ENCODE measurements around the gene SHANK1.
"Not testable (repeated sequence)": the region's sequence is repeated elsewhere in the genome, so short reads cannot be mapped to it uniquely, and the experiment has no call there.

SHANK1 gene

GRCh38 chr19:50629801-50630200, 89.8 kb downstream of the SHANK1 start:
- no peak for DNase-seq (ENCODE audit: low read depth)
- TF ChIP-seq CTCF (IDR thresholded peaks at IDR 0.05; ENCODE audit: low read depth, low read length, missing control alignments), result no peak
- no peak overlapping the region for H3K4me3 ChIP-seq (ENCODE audit: low read depth, low read length)

DNA sequence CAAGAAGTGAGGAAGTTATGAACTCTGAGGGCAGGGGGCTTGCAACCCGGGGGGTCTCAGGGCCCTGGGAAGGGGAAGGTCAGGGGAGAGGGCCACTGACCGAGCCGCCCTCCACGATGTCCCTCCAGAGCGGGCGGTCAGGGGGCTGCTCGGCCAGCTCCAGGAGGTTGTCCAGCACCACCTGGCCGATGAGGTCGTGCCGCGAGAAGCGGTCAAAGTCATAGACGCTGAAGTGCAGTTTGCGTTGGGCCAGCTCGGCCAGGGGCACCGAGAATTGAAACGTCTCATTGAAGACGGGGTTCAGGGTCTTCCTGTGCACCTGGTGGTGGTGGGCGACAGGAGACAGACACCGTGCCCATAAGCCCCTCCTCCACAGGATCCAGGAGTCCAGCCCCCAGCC, 90.4 kb downstream of the SHANK1 start:
- DNase-seq (ENCODE audit: low read depth), result no peak
- no peak overlapping the region for H3K4me3 ChIP-seq (ENCODE audit: low read depth, low read length)

GRCh38 chr19:50628551-50628950, 91.1 kb downstream of the SHANK1 start:
- DNase-seq (ENCODE audit: low read depth), result no peak
- H3K4me3 ChIP-seq (ENCODE audit: low read depth, low read length), result no peak overlapping the region
- no peak for TF ChIP-seq CTCF (IDR thresholded peaks at IDR 0.05; ENCODE audit: low read depth, low read length, missing control alignments)

More for the DNA sequence above, 90.4 kb downstream of the SHANK1 start:
- no peak for TF ChIP-seq CTCF (IDR thresholded peaks at IDR 0.05; ENCODE audit: low read depth, low read length, missing control alignments)

DNA sequence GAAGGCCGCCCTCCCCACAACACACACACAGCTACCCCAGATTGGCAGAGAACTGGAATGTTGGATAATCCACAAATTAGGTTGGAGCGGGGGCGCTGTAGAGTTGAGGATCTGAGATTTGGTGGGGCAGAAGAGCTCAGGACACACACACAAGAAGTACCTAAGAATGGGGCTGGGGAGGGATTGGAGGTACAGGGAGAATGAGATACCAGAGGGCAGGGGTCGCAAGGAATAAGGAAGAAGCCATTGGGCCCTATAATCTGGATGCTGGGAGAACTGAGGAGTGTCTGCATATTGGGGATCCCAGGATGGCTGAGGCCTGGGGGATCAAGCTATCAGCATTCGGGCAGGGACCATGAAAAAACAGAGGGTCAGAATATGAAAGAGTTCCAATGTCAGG, 91.5 kb downstream of the SHANK1 start:
- TF ChIP-seq CTCF (IDR thresholded peaks at IDR 0.05; ENCODE audit: low read depth, low read length, missing control alignments), result no peak

DNA sequence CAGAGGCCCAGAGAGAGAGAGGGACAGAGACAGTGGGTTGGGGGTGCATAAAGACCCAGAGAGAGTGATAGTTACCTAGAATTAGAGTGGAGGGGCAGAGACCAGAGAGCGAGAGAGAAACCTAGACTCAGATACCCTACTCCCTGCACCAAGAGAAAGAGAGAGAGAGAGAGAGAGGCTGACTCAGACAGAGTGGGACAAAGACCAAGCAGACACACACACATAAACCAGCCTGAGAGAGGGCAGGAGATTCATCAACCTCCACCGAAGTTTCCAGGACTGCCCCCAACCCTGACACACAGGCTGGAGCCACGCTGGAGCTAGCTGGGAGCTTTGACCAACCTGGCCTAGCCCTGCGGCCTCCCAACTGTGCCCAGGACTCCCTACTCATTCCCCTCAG, 92.8 kb downstream of the SHANK1 start:
- DNase-seq (ENCODE audit: low read depth), result no peak
- no peak for TF ChIP-seq CTCF (IDR thresholded peaks at IDR 0.05; ENCODE audit: low read depth, low read length, missing control alignments)
- no peak overlapping the region for H3K4me3 ChIP-seq (ENCODE audit: low read depth, low read length)

More for the DNA sequence above, 91.5 kb downstream of the SHANK1 start:
- DNase-seq (ENCODE audit: low read depth), result no peak
- no peak overlapping the region for H3K4me3 ChIP-seq (ENCODE audit: low read depth, low read length)

GRCh38 chr19:50626011-50626410, 93.6 kb downstream of the SHANK1 start:
- TF ChIP-seq CTCF (IDR thresholded peaks at IDR 0.05; ENCODE audit: low read depth, low read length, missing control alignments), result no peak
- no peak overlapping the region for H3K4me3 ChIP-seq (ENCODE audit: low read depth, low read length)
- DNase-seq (ENCODE audit: low read depth), result no peak

GRCh38 chr19:50624949-50625600, 94.5 kb downstream of the SHANK1 start:
- no peak for TF ChIP-seq CTCF (IDR thresholded peaks at IDR 0.05; ENCODE audit: low read depth, low read length, missing control alignments)
- no peak for DNase-seq (ENCODE audit: low read depth)
- H3K4me3 ChIP-seq (ENCODE audit: low read depth, low read length), result no peak overlapping the region

DNA sequence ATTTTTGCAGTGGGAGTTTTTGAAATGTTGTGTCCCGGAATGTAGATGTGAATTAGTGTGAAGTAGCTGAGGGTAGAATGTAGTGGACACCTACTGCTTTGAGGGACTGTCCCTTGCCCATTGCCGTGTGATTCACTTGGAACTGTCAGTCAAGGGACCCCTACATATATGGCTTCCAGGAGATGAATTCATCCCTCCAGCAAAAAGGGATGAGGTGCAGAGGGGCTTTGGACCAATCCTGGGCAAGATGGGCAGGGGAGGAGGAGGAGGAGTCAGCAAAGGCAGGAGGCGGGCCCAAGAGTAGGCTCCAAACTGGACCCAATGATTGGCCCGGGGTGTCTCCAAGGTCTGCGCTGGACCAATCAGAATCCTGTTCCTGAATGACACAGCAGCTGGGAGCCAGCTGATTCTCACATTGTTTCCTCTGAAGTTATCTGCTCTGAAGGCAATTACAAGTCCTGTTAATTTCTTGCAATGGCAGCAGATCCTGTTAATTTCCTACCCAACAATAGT, 99.2 kb downstream of the SHANK1 start:
- not testable (repeated sequence) for H3K4me3 ChIP-seq (ENCODE audit: low read depth, low read length); DNase-seq (ENCODE audit: low read depth)

- DNase-seq (ENCODE audit: low read depth); H3K4me3 ChIP-seq (ENCODE audit: low read depth, low read length): not testable (repeated sequence)
Measured at GRCh38 chr19:50619184-50619583, 100.4 kb downstream of the SHANK1 start.

DNA sequence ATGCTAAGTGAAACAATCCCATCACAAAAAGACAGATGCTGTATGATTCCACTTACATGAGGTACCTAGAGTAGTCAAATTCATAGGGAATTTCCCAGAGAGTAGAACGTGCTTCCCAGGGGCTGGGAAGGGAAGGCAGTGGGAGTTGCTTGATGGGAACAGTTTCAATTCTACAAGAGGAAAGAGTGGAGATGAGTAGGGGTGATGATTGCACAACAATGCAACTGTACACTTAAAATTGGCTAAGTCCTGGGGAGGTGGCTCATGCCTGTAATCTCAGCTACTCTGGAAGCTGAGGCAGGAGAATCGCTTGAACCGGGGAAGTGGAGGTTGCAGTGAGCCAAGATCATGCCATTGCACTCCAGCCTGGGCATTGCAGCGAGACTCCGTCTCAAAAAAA, 101.2 kb downstream of the SHANK1 start:
- H3K4me3 ChIP-seq (ENCODE audit: low read depth, low read length); DNase-seq (ENCODE audit: low read depth): not testable (repeated sequence)
